SK-N-SH treated with all-trans-retinoic acid at 6 μM for 48 hours (cell line): ENCODE measurements around the gene CRY1.

Experiments
- ATAC-seq: fragments of 200-7000 bp; cut with Tn5 transposase; 3 replicates; pipeline ENCODE4 v1.9.1; 2020; ENCODE audit warnings: mild to moderate bottlenecking, moderate library complexity
- ARNTL ChIP-seq: fragments of 450-650 bp; formaldehyde crosslinking; IDR thresholded peaks from 2 replicates; pipeline ENCODE4 v1.5.0; 2020; ENCODE audit warnings: low read depth, mild to moderate bottlenecking, moderate library complexity, borderline replicate concordance
- BACH2 ChIP-seq: fragments of 250-450 bp; sonication (Bioruptor Pico); IDR thresholded peaks from 2 replicates; pipeline ENCODE4 v1.9.0; 2021; ENCODE audit warnings: mild to moderate bottlenecking, borderline replicate concordance
- CSDC2 ChIP-seq: fragments of 250-450 bp; sonication (Bioruptor Pico); IDR thresholded peaks from 2 replicates; pipeline ENCODE4 v1.5.0; 2020; ENCODE audit warnings: mild to moderate bottlenecking, moderate library complexity
- ESRRG ChIP-seq: fragments of 250-450 bp; sonication (Bioruptor Pico); IDR thresholded peaks from 2 replicates; pipeline ENCODE4 v1.6.1; 2021; ENCODE audit warnings: mild to moderate bottlenecking
- ISL1 ChIP-seq: fragments of 250-450 bp; sonication (Bioruptor Pico); IDR thresholded peaks from 2 replicates; pipeline ENCODE4 v2.1.2; 2022; ENCODE audit warnings: mild to moderate bottlenecking, moderate library complexity
- OSR1 ChIP-seq: fragments of 250-450 bp; sonication (Bioruptor Pico); IDR thresholded peaks from 2 replicates; pipeline ENCODE4 v1.8.0; 2022; ENCODE audit warnings: moderate library complexity, mild to moderate bottlenecking, inconsistent platforms
- PPARA ChIP-seq: fragments of 250-450 bp; sonication (Bioruptor Pico); IDR thresholded peaks from 2 replicates; pipeline ENCODE4 v1.5.0; 2020; ENCODE audit warnings: mild to moderate bottlenecking, borderline replicate concordance
- RARB ChIP-seq: fragments of 250-450 bp; sonication (Bioruptor Pico); IDR thresholded peaks from 2 replicates; pipeline ENCODE4 v1.8.0; 2021; ENCODE audit warnings: mild to moderate bottlenecking, moderate library complexity
- SNAI2 ChIP-seq: fragments of 250-450 bp; sonication (Bioruptor Pico); IDR thresholded peaks from 2 replicates; pipeline ENCODE4 v1.5.0; 2020; ENCODE audit warnings: mild to moderate bottlenecking, moderate library complexity
- TCF4 ChIP-seq: fragments of 250-450 bp; sonication (Bioruptor Pico); IDR thresholded peaks from 2 replicates; pipeline ENCODE4 v1.8.0; 2021; ENCODE audit warnings: mild to moderate bottlenecking, moderate library complexity, borderline replicate concordance
- TOX ChIP-seq: fragments of 250-450 bp; sonication (Bioruptor Pico); IDR thresholded peaks from 2 replicates; pipeline ENCODE4 v1.8.0; 2021; ENCODE audit warnings: mild to moderate bottlenecking, moderate library complexity, borderline replicate concordance
- ZC3H10 ChIP-seq: fragments of 250-450 bp; sonication (Bioruptor Pico); IDR thresholded peaks from 2 replicates; pipeline ENCODE4 v1.5.1; 2021; ENCODE audit warnings: mild to moderate bottlenecking, moderate library complexity
- ZFP30 ChIP-seq: fragments of 450-650 bp; formaldehyde crosslinking; IDR thresholded peaks from 2 replicates; pipeline ENCODE4 v1.5.0; 2022; ENCODE audit warnings: mild to moderate bottlenecking, moderate library complexity
- ZNF565 ChIP-seq: fragments of 450-650 bp; formaldehyde crosslinking; conservative IDR thresholded peaks from 2 replicates; pipeline ENCODE4 v1.5.0; 2020; ENCODE audit warnings: low read depth, mild to moderate bottlenecking, moderate library complexity
- ZNF70 ChIP-seq: fragments of 450-650 bp; formaldehyde crosslinking; IDR thresholded peaks from 2 replicates; pipeline ENCODE4 v1.5.0; 2020; ENCODE audit warnings: mild to moderate bottlenecking, moderate library complexity
- ZNF8 ChIP-seq: fragments of 450-650 bp; formaldehyde crosslinking; IDR thresholded peaks from 2 replicates; pipeline ENCODE4 v1.5.0; 2020; ENCODE audit warnings: mild to moderate bottlenecking, moderate library complexity
- TF ChIP-seq, protein P1 (sequence below): fragments of 250-450 bp; sonication (Bioruptor Pico); IDR thresholded peaks from 2 replicates; pipeline ENCODE4 v1.5.1; 2021; ENCODE audit warnings: mild to moderate bottlenecking, moderate library complexity
- TF ChIP-seq, protein P2 (sequence below): fragments of 250-450 bp; sonication (Bioruptor Pico); IDR thresholded peaks from 2 replicates; pipeline ENCODE4 v1.8.0; 2020; ENCODE audit warnings: mild to moderate bottlenecking, moderate library complexity, borderline replicate concordance
- TF ChIP-seq, protein P3 (sequence below): fragments of 250-450 bp; sonication (Bioruptor Pico); IDR thresholded peaks from 2 replicates; pipeline ENCODE4 v1.5.0; 2020; ENCODE audit warnings: mild to moderate bottlenecking, moderate library complexity
- TF ChIP-seq, protein P4 (sequence below): fragments of 250-450 bp; sonication (Bioruptor Pico); IDR thresholded peaks from 2 replicates; pipeline ENCODE4 v1.5.1; 2020; ENCODE audit warnings: low read depth, mild to moderate bottlenecking, moderate library complexity

CRY1 gene

DNA sequence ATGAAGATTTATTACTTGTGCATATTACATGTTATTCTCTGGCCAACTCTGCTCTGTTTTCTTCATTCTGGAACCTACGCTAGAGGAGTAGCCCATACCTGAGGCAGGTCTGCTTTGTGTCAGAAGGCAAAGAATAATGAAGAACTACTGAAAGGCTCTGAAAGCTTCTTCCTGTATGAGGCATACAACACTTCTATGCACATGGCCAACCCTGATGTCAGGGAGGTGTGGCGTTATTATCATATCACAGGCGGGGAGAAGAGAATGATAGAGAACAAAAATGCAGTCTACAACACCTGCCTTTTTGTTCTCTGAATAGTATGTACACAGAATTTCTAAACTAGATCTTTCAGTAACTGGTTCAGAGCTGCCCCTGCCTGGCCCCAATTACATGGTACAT lies 32.5 kb upstream of the CRY1 start:
- TF ChIP-seq, protein P1, sequence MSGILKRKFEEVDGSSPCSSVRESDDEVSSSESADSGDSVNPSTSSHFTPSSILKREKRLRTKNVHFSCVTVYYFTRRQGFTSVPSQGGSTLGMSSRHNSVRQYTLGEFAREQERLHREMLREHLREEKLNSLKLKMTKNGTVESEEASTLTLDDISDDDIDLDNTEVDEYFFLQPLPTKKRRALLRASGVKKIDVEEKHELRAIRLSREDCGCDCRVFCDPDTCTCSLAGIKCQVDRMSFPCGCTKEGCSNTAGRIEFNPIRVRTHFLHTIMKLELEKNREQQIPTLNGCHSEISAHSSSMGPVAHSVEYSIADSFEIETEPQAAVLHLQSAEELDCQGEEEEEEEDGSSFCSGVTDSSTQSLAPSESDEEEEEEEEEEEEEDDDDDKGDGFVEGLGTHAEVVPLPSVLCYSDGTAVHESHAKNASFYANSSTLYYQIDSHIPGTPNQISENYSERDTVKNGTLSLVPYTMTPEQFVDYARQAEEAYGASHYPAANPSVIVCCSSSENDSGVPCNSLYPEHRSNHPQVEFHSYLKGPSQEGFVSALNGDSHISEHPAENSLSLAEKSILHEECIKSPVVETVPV (CRISPR knock-in tag), result no peak
- TF ChIP-seq, protein P2, sequence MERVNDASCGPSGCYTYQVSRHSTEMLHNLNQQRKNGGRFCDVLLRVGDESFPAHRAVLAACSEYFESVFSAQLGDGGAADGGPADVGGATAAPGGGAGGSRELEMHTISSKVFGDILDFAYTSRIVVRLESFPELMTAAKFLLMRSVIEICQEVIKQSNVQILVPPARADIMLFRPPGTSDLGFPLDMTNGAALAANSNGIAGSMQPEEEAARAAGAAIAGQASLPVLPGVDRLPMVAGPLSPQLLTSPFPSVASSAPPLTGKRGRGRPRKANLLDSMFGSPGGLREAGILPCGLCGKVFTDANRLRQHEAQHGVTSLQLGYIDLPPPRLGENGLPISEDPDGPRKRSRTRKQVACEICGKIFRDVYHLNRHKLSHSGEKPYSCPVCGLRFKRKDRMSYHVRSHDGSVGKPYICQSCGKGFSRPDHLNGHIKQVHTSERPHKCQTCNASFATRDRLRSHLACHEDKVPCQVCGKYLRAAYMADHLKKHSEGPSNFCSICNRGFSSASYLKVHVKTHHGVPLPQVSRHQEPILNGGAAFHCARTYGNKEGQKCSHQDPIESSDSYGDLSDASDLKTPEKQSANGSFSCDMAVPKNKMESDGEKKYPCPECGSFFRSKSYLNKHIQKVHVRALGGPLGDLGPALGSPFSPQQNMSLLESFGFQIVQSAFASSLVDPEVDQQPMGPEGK (CRISPR knock-in tag), result no peak
- TF ChIP-seq ESRRG (CRISPR knock-in tag), result no peak
- TF ChIP-seq ZC3H10, result no peak
- no peak for TF ChIP-seq ISL1 (CRISPR knock-in tag)
- TF ChIP-seq ZNF565 (CRISPR knock-in tag), result no peak
- TF ChIP-seq SNAI2, result no peak
- TF ChIP-seq, protein P3, sequence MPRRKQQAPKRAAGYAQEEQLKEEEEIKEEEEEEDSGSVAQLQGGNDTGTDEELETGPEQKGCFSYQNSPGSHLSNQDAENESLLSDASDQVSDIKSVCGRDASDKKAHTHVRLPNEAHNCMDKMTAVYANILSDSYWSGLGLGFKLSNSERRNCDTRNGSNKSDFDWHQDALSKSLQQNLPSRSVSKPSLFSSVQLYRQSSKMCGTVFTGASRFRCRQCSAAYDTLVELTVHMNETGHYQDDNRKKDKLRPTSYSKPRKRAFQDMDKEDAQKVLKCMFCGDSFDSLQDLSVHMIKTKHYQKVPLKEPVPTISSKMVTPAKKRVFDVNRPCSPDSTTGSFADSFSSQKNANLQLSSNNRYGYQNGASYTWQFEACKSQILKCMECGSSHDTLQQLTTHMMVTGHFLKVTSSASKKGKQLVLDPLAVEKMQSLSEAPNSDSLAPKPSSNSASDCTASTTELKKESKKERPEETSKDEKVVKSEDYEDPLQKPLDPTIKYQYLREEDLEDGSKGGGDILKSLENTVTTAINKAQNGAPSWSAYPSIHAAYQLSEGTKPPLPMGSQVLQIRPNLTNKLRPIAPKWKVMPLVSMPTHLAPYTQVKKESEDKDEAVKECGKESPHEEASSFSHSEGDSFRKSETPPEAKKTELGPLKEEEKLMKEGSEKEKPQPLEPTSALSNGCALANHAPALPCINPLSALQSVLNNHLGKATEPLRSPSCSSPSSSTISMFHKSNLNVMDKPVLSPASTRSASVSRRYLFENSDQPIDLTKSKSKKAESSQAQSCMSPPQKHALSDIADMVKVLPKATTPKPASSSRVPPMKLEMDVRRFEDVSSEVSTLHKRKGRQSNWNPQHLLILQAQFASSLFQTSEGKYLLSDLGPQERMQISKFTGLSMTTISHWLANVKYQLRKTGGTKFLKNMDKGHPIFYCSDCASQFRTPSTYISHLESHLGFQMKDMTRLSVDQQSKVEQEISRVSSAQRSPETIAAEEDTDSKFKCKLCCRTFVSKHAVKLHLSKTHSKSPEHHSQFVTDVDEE (CRISPR knock-in tag), result no peak
- TF ChIP-seq OSR1 (CRISPR knock-in tag), result no peak
- TF ChIP-seq BACH2 (CRISPR knock-in tag), result no peak
- TF ChIP-seq PPARA, result no peak
- TF ChIP-seq CSDC2 (CRISPR knock-in tag), result no peak
- no peak for ATAC-seq

DNA sequence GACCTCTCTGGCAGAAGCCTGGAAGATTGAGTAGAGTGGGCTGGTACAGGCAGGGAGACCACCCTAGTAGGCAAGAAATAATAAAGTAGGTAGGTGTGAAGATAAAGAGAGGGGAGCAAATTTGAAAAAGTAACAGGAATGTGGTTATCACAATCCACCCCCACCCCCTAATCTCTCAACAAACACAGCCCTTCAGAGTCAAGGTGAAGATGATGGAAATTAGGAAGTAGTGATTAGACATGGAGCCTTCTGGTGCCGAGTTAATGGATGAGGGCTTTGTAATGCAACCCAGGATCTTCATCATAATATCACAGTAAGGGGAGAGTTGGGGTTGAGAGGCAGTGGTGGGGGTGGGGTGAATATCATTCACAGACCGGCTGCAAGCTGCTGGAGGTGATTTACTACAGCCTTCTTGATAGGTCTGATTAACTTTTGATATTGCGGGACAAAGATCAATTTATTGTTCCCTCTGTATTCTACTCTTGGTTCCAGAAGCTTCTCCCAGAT lies 29.2 kb upstream of the CRY1 start:
- ATAC-seq, result no peak
- no peak for TF ChIP-seq TCF4
- TF ChIP-seq ESRRG (CRISPR knock-in tag), result no peak
- TF ChIP-seq TOX (CRISPR knock-in tag), result no peak
- no peak for TF ChIP-seq SNAI2
- no peak for TF ChIP-seq ZNF70 (CRISPR knock-in tag)
- TF ChIP-seq, protein P4, sequence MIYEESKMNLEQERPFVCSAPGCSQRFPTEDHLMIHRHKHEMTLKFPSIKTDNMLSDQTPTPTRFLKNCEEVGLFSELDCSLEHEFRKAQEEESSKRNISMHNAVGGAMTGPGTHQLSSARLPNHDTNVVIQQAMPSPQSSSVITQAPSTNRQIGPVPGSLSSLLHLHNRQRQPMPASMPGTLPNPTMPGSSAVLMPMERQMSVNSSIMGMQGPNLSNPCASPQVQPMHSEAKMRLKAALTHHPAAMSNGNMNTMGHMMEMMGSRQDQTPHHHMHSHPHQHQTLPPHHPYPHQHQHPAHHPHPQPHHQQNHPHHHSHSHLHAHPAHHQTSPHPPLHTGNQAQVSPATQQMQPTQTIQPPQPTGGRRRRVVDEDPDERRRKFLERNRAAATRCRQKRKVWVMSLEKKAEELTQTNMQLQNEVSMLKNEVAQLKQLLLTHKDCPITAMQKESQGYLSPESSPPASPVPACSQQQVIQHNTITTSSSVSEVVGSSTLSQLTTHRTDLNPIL (CRISPR knock-in tag), result no peak
- TF ChIP-seq RARB (CRISPR knock-in tag), result no peak
- TF ChIP-seq PPARA, result no peak
- TF ChIP-seq ZC3H10, result no peak
- TF ChIP-seq OSR1 (CRISPR knock-in tag), result no peak
- no peak for TF ChIP-seq ZNF8 (CRISPR knock-in tag)

DNA sequence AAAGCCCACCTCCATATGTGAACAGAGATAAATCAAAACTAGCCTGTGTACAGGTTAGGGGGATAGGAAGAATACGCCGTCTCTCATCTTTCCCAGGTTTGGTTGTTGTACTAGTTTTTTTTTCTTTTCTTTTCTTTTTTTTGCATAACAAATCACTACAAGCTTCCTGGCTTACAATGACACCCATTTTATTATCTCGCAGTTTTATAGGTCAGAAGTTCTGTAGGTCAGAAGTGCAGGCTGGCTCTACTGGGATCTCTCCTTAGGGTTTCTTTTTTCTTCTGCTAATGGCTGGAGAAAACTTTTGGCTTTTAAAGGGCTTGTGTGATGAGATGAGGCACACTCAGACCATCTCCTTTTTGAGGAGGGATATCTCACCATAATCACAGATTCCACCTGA lies 25.7 kb upstream of the CRY1 start:
- no peak for ATAC-seq
- TF ChIP-seq ARNTL (CRISPR knock-in tag), result no peak
- TF ChIP-seq, protein P3 (CRISPR knock-in tag), result no peak
- TF ChIP-seq BACH2 (CRISPR knock-in tag), result no peak
- no peak for TF ChIP-seq ESRRG (CRISPR knock-in tag)
- TF ChIP-seq, protein P1 (CRISPR knock-in tag), result no peak
- TF ChIP-seq ZFP30 (CRISPR knock-in tag), result no peak
- no peak for TF ChIP-seq RARB (CRISPR knock-in tag)
- TF ChIP-seq, protein P2 (CRISPR knock-in tag), result no peak
- TF ChIP-seq TCF4, result no peak
- TF ChIP-seq ZNF565 (CRISPR knock-in tag), result no peak
- TF ChIP-seq PPARA, result no peak
- TF ChIP-seq ISL1 (CRISPR knock-in tag), result no peak
- TF ChIP-seq TOX (CRISPR knock-in tag), result no peak
- TF ChIP-seq SNAI2, result no peak
